Right renal pelvis (tissue), 4 donors: ENCODE results near the gene SDK1. TPM values are rescaled to one million over a fixed set of nuclear protein-coding genes. Genes with fewer than 3 reads are reported as not detected.

Experiments
- DNase-seq, 4 donors: peaks; one replicate each; pipeline ENCODE4 v3.0.0-alpha.2; 2013; ENCODE audit warnings: low read depth in 4 of 4, low spot score in 3 of 4, missing footprints in 1 of 4
- polyA plus RNA-seq, 4 donors: library from polyadenylated mRNA; unstranded; fragments of 120-200 nt; gene quantifications; one replicate each; pipeline ENCODE4 v1.2.1, GENCODE V29; 2013; ENCODE audit not compliant: insufficient read length in 4 of 4

The SDK1 gene
- polyA plus RNA-seq, 4 donors, result 6.8 to 8.2 (median 6.9) TPM

- DNase-seq, result no peak
These were observed 690.7 kb downstream of the SDK1 start for GRCh38 chr7:3991731-3992231.

- DNase-seq, result no peak
These were observed 691.8 kb downstream of the SDK1 start for GRCh38 chr7:3992841-3993240.

GRCh38 chr7:3994764-3995163 lies 693.7 kb downstream of the SDK1 start:
- DNase-seq, result no peak

DNA sequence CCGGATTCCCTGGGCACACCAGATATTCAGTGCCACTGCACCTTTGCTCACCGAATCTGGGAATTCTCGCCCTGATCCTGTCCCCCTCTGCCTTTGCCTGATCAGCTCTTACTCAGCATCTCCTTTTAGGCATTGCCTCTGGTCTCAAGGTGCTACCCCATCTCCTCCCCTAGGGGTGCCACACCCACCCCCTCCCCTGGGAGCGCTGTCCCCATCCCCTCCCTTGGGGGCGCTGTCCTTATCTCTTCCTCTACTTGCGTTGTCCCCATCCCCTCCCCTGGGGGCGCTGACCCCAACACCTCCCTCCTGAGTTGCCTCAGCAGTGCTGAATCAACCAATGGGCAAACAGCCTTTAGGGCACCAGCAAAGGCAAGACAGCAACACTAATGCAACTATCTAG lies 694.1 kb downstream of the SDK1 start:
- DNase-seq, result no peak

- no peak for DNase-seq
These were observed 697.0 kb downstream of the SDK1 start for GRCh38 chr7:3998060-3998459.

GRCh38 chr7:4000139-4000538 lies 699.1 kb downstream of the SDK1 start:
- DNase-seq, result no peak

DNA sequence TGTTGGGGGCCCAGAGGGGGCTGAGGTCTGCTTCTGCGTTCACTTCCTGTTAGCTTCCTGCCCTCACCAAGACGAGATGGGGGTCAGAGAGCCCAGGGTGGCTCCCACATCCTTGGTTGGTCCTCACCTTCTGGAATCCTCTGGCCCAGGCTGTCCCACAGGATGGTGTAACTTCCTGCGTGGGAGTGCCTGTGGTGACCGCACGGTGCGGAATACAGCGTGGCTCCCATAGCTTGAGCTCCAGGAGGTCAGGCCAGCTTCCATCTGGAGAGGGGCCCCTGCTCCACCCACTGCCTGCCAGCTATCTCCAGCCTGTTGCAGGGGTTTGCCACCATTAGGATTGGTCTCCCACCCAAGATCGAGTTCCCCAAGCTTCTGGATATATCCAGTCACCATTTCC lies 699.9 kb downstream of the SDK1 start:
- no peak for DNase-seq

- DNase-seq, result no peak
These were observed 700.7 kb downstream of the SDK1 start for GRCh38 chr7:4001742-4002141.

DNA sequence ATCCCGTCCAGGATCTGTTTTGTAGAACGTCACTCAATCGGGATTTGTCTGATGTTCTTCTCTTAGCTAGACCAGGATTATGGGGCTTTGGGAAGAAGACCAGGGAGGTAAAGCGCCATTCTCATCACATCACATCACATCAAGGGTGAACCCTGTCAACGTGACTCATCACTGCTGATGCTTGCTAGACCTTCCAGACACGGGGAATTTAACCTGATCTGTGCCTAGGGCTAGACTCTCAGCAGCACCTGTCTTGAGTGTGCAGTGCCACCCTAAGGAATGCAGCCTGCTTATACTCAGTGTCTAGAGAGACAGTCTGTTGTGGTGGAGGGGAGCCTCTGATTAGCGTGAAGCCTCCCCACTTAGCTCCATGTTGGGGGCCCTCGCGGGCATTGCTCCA lies 702.5 kb downstream of the SDK1 start:
- no peak for DNase-seq

DNA sequence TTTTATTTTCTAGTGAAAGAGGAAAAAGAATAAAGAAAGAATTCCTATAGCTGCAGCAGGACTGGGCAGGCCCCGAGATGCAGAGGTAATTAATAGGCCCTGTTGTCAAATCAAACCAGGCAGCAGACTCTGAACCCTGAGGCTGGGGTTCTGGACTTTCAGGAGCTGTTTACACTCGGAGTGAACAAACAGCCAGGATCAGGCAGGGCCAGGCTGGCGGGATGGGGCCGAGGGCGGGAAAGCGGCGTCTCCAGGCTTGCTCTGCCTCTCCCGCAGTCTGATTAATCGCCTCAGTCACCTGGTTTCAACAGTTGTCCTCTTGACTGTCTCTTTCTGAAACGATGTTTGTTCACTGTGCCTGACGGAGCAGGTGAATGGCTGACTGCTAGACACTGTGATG lies 705.6 kb downstream of the SDK1 start:
- no peak for DNase-seq

GRCh38 chr7:4009211-4010060 lies 708.4 kb downstream of the SDK1 start:
- no peak for DNase-seq

GRCh38 chr7:4010061-4010605 lies 709.1 kb downstream of the SDK1 start:
- no peak for DNase-seq

DNA sequence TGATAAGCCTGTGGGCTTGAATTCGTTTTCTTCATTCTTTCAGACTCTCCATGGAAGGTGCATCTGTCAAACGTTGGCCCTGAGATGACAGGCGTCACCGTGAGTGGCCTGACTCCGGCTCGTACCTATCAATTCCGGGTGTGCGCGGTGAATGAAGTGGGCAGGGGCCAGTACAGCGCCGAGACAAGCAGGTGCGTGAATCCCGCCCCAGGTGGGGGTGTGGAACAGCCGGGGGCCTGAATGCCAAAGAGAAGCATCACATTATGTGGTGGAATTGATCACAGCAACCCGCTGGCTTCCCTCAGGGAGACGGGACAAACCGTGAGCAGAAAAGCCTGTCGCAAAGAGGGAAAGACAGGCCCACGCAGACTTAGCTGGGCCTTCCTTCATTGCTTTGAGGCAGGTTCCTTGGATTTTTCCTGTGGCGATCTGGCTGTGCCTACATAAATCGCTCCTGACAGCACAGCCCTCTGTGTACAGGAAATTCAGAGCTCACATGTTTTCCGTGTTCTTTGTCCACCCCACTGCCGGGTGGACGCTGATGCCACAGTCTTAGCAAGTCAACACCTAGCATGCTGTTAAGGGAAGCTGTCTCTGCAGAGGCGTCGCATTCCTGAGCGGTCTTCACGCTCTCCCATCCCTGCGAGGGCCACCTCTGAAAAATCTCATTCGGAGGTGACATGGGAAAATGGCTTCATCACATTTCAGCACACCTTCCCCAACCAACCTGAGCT lies 710.0 kb downstream of the SDK1 start:
- no peak for DNase-seq

DNA sequence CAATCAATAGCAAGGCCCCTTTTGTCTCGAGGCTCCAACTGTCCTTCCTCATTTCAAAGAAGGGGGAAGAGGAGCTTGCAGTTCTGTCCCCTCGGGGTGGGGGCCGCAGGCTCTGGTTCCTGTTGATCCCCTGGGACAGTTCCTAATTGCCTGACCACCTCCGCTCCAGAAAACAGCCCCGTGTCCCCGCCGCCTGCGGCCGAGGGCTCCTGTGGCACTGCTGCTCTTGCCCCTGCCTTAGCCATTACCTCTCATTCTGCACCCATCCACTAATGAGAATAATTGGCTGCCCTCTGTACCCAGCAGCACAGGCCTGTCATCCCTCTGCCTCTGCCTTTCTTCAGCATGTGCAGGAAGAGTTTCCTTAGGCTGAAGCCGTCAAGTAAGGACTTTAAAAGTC lies 712.7 kb downstream of the SDK1 start:
- no peak for DNase-seq

- no peak for DNase-seq
These were observed 713.4 kb downstream of the SDK1 start for GRCh38 chr7:4014346-4015050.

- no peak for DNase-seq
These were observed 714.3 kb downstream of the SDK1 start for GRCh38 chr7:4015371-4015770.

- DNase-seq, result no peak
These were observed 714.9 kb downstream of the SDK1 start for GRCh38 chr7:4015996-4016395.

GRCh38 chr7:4017081-4017480 lies 716.0 kb downstream of the SDK1 start:
- no peak for DNase-seq

DNA sequence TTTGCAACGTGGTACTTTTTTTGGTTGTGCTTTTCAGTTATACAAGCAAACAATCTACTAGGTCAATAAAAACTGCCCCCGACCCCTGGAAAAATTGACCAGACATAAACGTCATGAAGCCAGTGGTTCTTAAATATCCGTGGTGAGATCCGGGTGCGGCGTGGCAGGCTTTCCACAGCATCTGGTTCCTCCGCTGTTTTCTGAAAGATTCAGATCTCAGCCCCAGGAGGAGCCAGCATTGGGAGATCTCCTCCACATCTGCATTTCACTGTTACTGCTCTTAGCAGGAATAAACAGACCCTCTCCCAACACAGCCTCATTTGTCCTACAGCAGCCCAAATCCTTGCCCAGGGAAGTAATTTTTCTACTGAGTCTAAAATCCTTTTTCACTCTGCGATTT lies 716.7 kb downstream of the SDK1 start:
- DNase-seq, result no peak

DNA sequence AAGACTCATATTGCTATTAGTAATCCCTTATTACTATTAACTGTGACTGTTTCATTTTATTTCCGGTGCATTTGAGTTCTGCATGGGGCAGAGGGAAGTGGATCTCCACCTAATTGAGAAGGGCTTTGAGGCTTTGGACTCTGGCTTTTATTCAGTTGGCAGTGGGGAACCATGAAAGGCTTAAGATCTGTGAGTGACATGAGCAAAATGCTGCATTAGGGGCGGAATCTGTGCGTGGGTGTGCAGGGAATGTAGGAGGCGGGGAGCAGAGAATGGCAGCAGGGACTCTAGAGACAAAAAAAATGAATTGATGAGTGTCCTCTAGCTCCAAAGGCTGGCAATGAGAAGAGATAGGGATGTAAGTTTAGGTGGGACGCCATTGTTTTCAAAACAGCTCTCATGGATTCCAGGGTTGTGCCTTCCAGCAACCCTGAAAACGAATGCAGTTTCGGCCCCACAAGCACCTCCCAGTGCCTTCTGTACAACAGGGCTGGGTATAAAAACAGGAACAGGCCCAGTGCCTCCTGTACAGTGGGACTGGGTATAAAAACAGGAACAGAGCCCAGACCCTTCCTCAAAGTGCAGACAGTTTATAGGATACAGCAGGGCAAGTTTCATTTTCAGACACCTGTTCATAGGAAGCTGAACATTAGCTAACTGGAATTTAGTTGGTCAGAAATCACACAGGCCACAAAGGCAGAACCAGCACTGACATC lies 717.7 kb downstream of the SDK1 start:
- DNase-seq, result no peak
